ENCODE results near the gene NUTM2D.
"Not testable (repeated sequence)": the region's sequence is repeated elsewhere in the genome, so short reads cannot be mapped to it uniquely, and the experiment has no call there.

NUTM2D gene

GRCh38 chr10:87357444-87357843 lies at the start of gene NUTM2D:
TSS of gene NUTM2D (plus strand) at chr10:87357744. CDS start at chr10:87358266, 522 bp downstream.
- H3K4me3 ChIP-seq (ENCODE audit: low read depth, low read length); in situ Hi-C loops (cut with HindIII; ENCODE audit: low sequenced_read_pairs); DNase-seq (ENCODE audit: low read depth): not testable (repeated sequence)

GRCh38 chr10:87308702-87309101 lies 48.8 kb upstream of the NUTM2D start:
- DNase-seq (ENCODE audit: low read depth); H3K4me3 ChIP-seq (ENCODE audit: low read depth, low read length); in situ Hi-C loops (cut with HindIII; ENCODE audit: low sequenced_read_pairs): not testable (repeated sequence)

- in situ Hi-C loops (cut with HindIII; ENCODE audit: low sequenced_read_pairs); DNase-seq (ENCODE audit: low read depth): not testable (repeated sequence)
Measured at GRCh38 chr10:87309657-87310056, 47.9 kb upstream of the NUTM2D start.

GRCh38 chr10:87311521-87311920 lies 46.0 kb upstream of the NUTM2D start:
- H3K4me3 ChIP-seq (ENCODE audit: low read depth, low read length); DNase-seq (ENCODE audit: low read depth); in situ Hi-C loops (cut with HindIII; ENCODE audit: low sequenced_read_pairs): not testable (repeated sequence)

More at GRCh38 chr10:87309657-87310056, 47.9 kb upstream of the NUTM2D start:
- H3K4me3 ChIP-seq (ENCODE audit: low read depth, low read length), result not testable (repeated sequence)

GRCh38 chr10:87313649-87314359 lies 43.7 kb upstream of the NUTM2D start:
- DNase-seq (ENCODE audit: low read depth); H3K4me3 ChIP-seq (ENCODE audit: low read depth, low read length); in situ Hi-C loops (cut with HindIII; ENCODE audit: low sequenced_read_pairs): not testable (repeated sequence)

- H3K4me3 ChIP-seq (ENCODE audit: low read depth, low read length); DNase-seq (ENCODE audit: low read depth); in situ Hi-C loops (cut with HindIII; ENCODE audit: low sequenced_read_pairs): not testable (repeated sequence)
Measured at GRCh38 chr10:87314360-87314973, 43.1 kb upstream of the NUTM2D start.

GRCh38 chr10:87321505-87321904 lies 36.0 kb upstream of the NUTM2D start:
- H3K4me3 ChIP-seq (ENCODE audit: low read depth, low read length); in situ Hi-C loops (cut with HindIII; ENCODE audit: low sequenced_read_pairs); DNase-seq (ENCODE audit: low read depth): not testable (repeated sequence)

GRCh38 chr10:87324559-87324958 lies 33.0 kb upstream of the NUTM2D start:
- DNase-seq (ENCODE audit: low read depth); in situ Hi-C loops (cut with HindIII; ENCODE audit: low sequenced_read_pairs); H3K4me3 ChIP-seq (ENCODE audit: low read depth, low read length): not testable (repeated sequence)

GRCh38 chr10:87327958-87328357 lies 29.6 kb upstream of the NUTM2D start:
- DNase-seq (ENCODE audit: low read depth); in situ Hi-C loops (cut with HindIII; ENCODE audit: low sequenced_read_pairs); H3K4me3 ChIP-seq (ENCODE audit: low read depth, low read length): not testable (repeated sequence)

GRCh38 chr10:87329131-87329530 lies 28.4 kb upstream of the NUTM2D start:
- DNase-seq (ENCODE audit: low read depth); in situ Hi-C loops (cut with HindIII; ENCODE audit: low sequenced_read_pairs): not testable (repeated sequence)

GRCh38 chr10:87332687-87333086 lies 24.9 kb upstream of the NUTM2D start:
- H3K4me3 ChIP-seq (ENCODE audit: low read depth, low read length); in situ Hi-C loops (cut with HindIII; ENCODE audit: low sequenced_read_pairs): not testable (repeated sequence)

More at GRCh38 chr10:87329131-87329530, 28.4 kb upstream of the NUTM2D start:
- not testable (repeated sequence) for H3K4me3 ChIP-seq (ENCODE audit: low read depth, low read length)

GRCh38 chr10:87340411-87340810 lies 17.1 kb upstream of the NUTM2D start:
- DNase-seq (ENCODE audit: low read depth); in situ Hi-C loops (cut with HindIII; ENCODE audit: low sequenced_read_pairs); H3K4me3 ChIP-seq (ENCODE audit: low read depth, low read length): not testable (repeated sequence)

More at GRCh38 chr10:87332687-87333086, 24.9 kb upstream of the NUTM2D start:
- not testable (repeated sequence) for DNase-seq (ENCODE audit: low read depth)

GRCh38 chr10:87341546-87342142 lies 15.9 kb upstream of the NUTM2D start:
- peak overlapping the region; percentile 39 for H3K4me3 ChIP-seq (ENCODE audit: low read depth, low read length)
- DNase-seq (ENCODE audit: low read depth); in situ Hi-C loops (cut with HindIII; ENCODE audit: low sequenced_read_pairs): not testable (repeated sequence)

- in situ Hi-C loops (cut with HindIII; ENCODE audit: low sequenced_read_pairs), result not testable (repeated sequence)
- peak overlapping the region; percentile 39 for H3K4me3 ChIP-seq (ENCODE audit: low read depth, low read length)
- peak; percentile 33 for DNase-seq (ENCODE audit: low read depth)
Measured at GRCh38 chr10:87342249-87342710, 15.3 kb upstream of the NUTM2D start.

- in situ Hi-C loops (cut with HindIII; ENCODE audit: low sequenced_read_pairs), result not testable (repeated sequence)
- peak; percentile 15 for DNase-seq (ENCODE audit: low read depth)
- H3K4me3 ChIP-seq (ENCODE audit: low read depth, low read length), result peak overlapping the region; percentile 33
Measured at GRCh38 chr10:87342711-87343258, 14.8 kb upstream of the NUTM2D start.

GRCh38 chr10:87345743-87346142 lies 11.8 kb upstream of the NUTM2D start:
- H3K4me3 ChIP-seq (ENCODE audit: low read depth, low read length); in situ Hi-C loops (cut with HindIII; ENCODE audit: low sequenced_read_pairs): not testable (repeated sequence)

GRCh38 chr10:87350161-87350560 lies 7.4 kb upstream of the NUTM2D start:
- DNase-seq (ENCODE audit: low read depth); H3K4me3 ChIP-seq (ENCODE audit: low read depth, low read length); in situ Hi-C loops (cut with HindIII; ENCODE audit: low sequenced_read_pairs): not testable (repeated sequence)

More at GRCh38 chr10:87345743-87346142, 11.8 kb upstream of the NUTM2D start:
- DNase-seq (ENCODE audit: low read depth), result not testable (repeated sequence)

Measured in astrocyte of the cerebellum (primary cell).